Measurements from ENCODE around the gene CD52. TPM values are rescaled to one million over a fixed set of nuclear protein-coding genes. Genes with fewer than 3 reads are reported as not detected.

Gene CD52
- total and polyA plus RNA-seq, 10 donors, result 206 to 3,726 (median 316) TPM

GRCh38 chr1:26315874-26316850 lies 1.6 kb upstream of the CD52 start:
- 68 to 73% (median 71%) methylated on average over 8 of the region's 8 CpGs for WGBS, 5 donors
- Histone ChIP-seq H3K9me3 (no peaks in the 10 kb centered on the region), H3K4me3 (peak overlapping the region in 2 of 8 donors; percentile 73 to 85), H3K4me1 (peaks cover 23 to 87% (median 73%) of the 10 kb centered on the region in 6 donors), H3K36me3 (peaks cover 0 to 15% (median under 1%) of the 10 kb centered on the region in 6 donors), H3K27me3 (replicated peaks in 1 of 7) (no peaks in the 10 kb centered on the region), H3K27ac (peak overlapping the region; percentile 51 to 92 (median 84))
- no peak for DNase-seq
- intact Hi-C loops (cut with DNase I; ENCODE audit: low total_unique reads), result no loop called here
- TF ChIP-seq POLR2AphosphoS5 (IDR thresholded peaks at IDR 0.05) (no peak), CTCF (IDR thresholded peaks at IDR 0.05 in 8 of 11, conservative IDR thresholded peaks at IDR 0.05 in 3 of 11) (no peak), POLR2A (IDR thresholded peaks at IDR 0.05) (no peak)

GRCh38 chr1:26317146-26317545 lies 612 bp upstream of the CD52 start:
- TF ChIP-seq POLR2A (IDR thresholded peaks at IDR 0.05) (no peak), POLR2AphosphoS5 (IDR thresholded peaks at IDR 0.05) (no peak), CTCF (IDR thresholded peaks at IDR 0.05 in 8 of 11, conservative IDR thresholded peaks at IDR 0.05 in 3 of 11) (no peak)
- peaks cover 33 to 97% (median 83%) of the 10 kb centered on the region in 6 donors for H3K4me1 ChIP-seq
- no peak for DNase-seq
- 50 to 63% (median 60%) methylated on average over 2 of the region's 2 CpGs for WGBS, 5 donors
- intact Hi-C loops (cut with DNase I; ENCODE audit: low total_unique reads), result no loop called here
- no peaks in the 10 kb centered on the region for H3K27me3 ChIP-seq (replicated peaks in 1 of 7)
- peak overlapping the region in 7 of 8 donors; percentile 52 to 85 (median 67) for H3K4me3 ChIP-seq
- peak overlapping the region; percentile 57 to 92 (median 84) for H3K27ac ChIP-seq
- no peaks in the 10 kb centered on the region for H3K9me3 ChIP-seq
- H3K36me3 ChIP-seq, result peaks cover 0 to 24% (median 6%) of the 10 kb centered on the region in 6 donors

- TF ChIP-seq POLR2A (IDR thresholded peaks at IDR 0.05) (no peak), CTCF (IDR thresholded peaks at IDR 0.05 in 8 of 11, conservative IDR thresholded peaks at IDR 0.05 in 3 of 11) (no peak), POLR2AphosphoS5 (IDR thresholded peaks at IDR 0.05) (peak in 2 of 3 donors; percentile 65 to 77)
- intact Hi-C loops (cut with DNase I; ENCODE audit: low total_unique reads), result no loop called here
- Histone ChIP-seq H3K4me1 (peaks cover 34 to 99% (median 81%) of the 10 kb centered on the region in 6 donors), H3K27ac (peak overlapping the region; percentile 57 to 92 (median 84)), H3K9me3 (no peaks in the 10 kb centered on the region), H3K36me3 (peaks cover 0 to 37% (median 7%) of the 10 kb centered on the region in 6 donors), H3K27me3 (replicated peaks in 1 of 7) (no peaks in the 10 kb centered on the region), H3K4me3 (peak overlapping the region; percentile 52 to 85 (median 64))
- peak; percentile 85 for DNase-seq
- WGBS, 5 donors, result 37 to 52% (median 43%) methylated on average over 8 to 9 of the region's 9 CpGs
These were observed 743 bp downstream of the CD52 start for GRCh38 chr1:26318338-26319064.

Data from spleen (tissue), 11 donors.